ENCODE data around the gene CMTM4.
"Not testable (repeated sequence)": the region's sequence is repeated elsewhere in the genome, so short reads cannot be mapped to it uniquely, and the experiment has no call there.

CMTM4 gene

GRCh38 chr16:66703406-66704215 lies 7.1 kb upstream of the CMTM4 start:
- no peak for DNase-seq

- no peak for DNase-seq
Observed at GRCh38 chr16:66701516-66701915, 5.0 kb upstream of the CMTM4 start.

- DNase-seq = no peak
Observed at GRCh38 chr16:66701026-66701425, 4.5 kb upstream of the CMTM4 start.

- DNase-seq = no peak
Observed at GRCh38 chr16:66699898-66700297, 3.4 kb upstream of the CMTM4 start.

GRCh38 chr16:66698046-66698445 lies 1.5 kb upstream of the CMTM4 start:
- no peak for DNase-seq

GRCh38 chr16:66695935-66696668 lies 441 bp downstream of the CMTM4 start:
- no peak for DNase-seq

GRCh38 chr16:66695471-66695934 lies 1.0 kb downstream of the CMTM4 start:
- no peak for DNase-seq

- no peak for DNase-seq
Observed at GRCh38 chr16:66693149-66693548, 3.4 kb downstream of the CMTM4 start.

GRCh38 chr16:66692341-66692740 lies 4.2 kb downstream of the CMTM4 start:
- DNase-seq = no peak

GRCh38 chr16:66691234-66691633 lies 5.3 kb downstream of the CMTM4 start:
- DNase-seq = peak; percentile 20

GRCh38 chr16:66690106-66690847 lies 6.3 kb downstream of the CMTM4 start:
- no peak for DNase-seq

GRCh38 chr16:66689282-66689681 lies 7.3 kb downstream of the CMTM4 start:
- DNase-seq = no peak

GRCh38 chr16:66687906-66688625 lies 8.5 kb downstream of the CMTM4 start:
- DNase-seq = no peak

GRCh38 chr16:66685501-66686115 lies 10.9 kb downstream of the CMTM4 start:
- not testable (repeated sequence) for DNase-seq

GRCh38 chr16:66682271-66682670 lies 14.3 kb downstream of the CMTM4 start:
- DNase-seq = no peak

- DNase-seq = no peak
Observed at GRCh38 chr16:66681676-66682075, 14.9 kb downstream of the CMTM4 start.

GRCh38 chr16:66678337-66678736 lies 18.2 kb downstream of the CMTM4 start:
- no peak for DNase-seq

- no peak for DNase-seq
Observed at GRCh38 chr16:66677836-66678235, 18.7 kb downstream of the CMTM4 start.

- DNase-seq = no peak
Observed at GRCh38 chr16:66677179-66677578, 19.4 kb downstream of the CMTM4 start.

GRCh38 chr16:66676599-66676998 lies 19.9 kb downstream of the CMTM4 start:
- no peak for DNase-seq

- no peak for DNase-seq
Observed at GRCh38 chr16:66673691-66674090, 22.9 kb downstream of the CMTM4 start.

- DNase-seq = no peak
Observed at GRCh38 chr16:66670691-66671388, 25.7 kb downstream of the CMTM4 start.
